Lung (tissue), 12 donors: Measurements from ENCODE around the gene RASGRF2. TPM values are rescaled to one million over a fixed set of nuclear protein-coding genes. Genes with fewer than 3 reads are reported as not detected.

Source experiments
- ATAC-seq: fragments of 200-7000 bp; cut with Tn5 transposase; one replicate; pipeline ENCODE4 v1.9.1; 2020; ENCODE audit warnings: moderate number of reproducible peaks; ENCODE audit not compliant: insufficient read depth, low FRiP score
- DNase-seq, 3 donors: peaks; one replicate each; pipeline ENCODE4 v3.0.0-alpha.2; 2013 to 2017
- H3K27ac ChIP-seq, 2 donors: one replicate each; pipeline ENCODE4 v1.5.1; 2013; ENCODE audit warnings: mild to moderate bottlenecking in 2 of 2, moderate library complexity in 2 of 2, control low read depth in 1 of 2, inconsistent platforms in 1 of 2, low read depth in 1 of 2, low read length in 1 of 2
- H3K27me3 ChIP-seq, 3 donors: one replicate each; pipeline ENCODE4 v1.5.1; 2013; ENCODE audit warnings: low read length in 2 of 3; ENCODE audit not compliant: control insufficient read depth in 3 of 3, insufficient read depth in 3 of 3
- H3K36me3 ChIP-seq, 4 donors: one replicate each; pipeline ENCODE4 v1.5.1; 2013; ENCODE audit warnings: low read length in 4 of 4, mild to moderate bottlenecking in 1 of 4, moderate library complexity in 1 of 4; ENCODE audit not compliant: control insufficient read depth in 4 of 4, insufficient read depth in 4 of 4
- H3K4me1 ChIP-seq, 5 donors: one replicate each; pipeline ENCODE4 v1.5.1; 2013; ENCODE audit warnings: low read length in 5 of 5, mild to moderate bottlenecking in 2 of 5, moderate library complexity in 1 of 5; ENCODE audit not compliant: control insufficient read depth in 5 of 5, insufficient read depth in 5 of 5
- H3K4me3 ChIP-seq: one replicate; pipeline ENCODE4 v1.5.1; 2013; ENCODE audit warnings: mild to moderate bottlenecking, control low read depth, moderate library complexity
- H3K9ac ChIP-seq, 2 donors: one replicate each; pipeline ENCODE4 v1.5.1; 2013; ENCODE audit warnings: low read length in 2 of 2, control low read depth in 1 of 2; ENCODE audit not compliant: insufficient read depth in 1 of 2
- H3K9me3 ChIP-seq, 4 donors: one replicate each; pipeline ENCODE4 v1.5.1; 2013; ENCODE audit warnings: low read length in 3 of 4, mild to moderate bottlenecking in 1 of 4, moderate library complexity in 1 of 4; ENCODE audit not compliant: control insufficient read depth in 4 of 4, insufficient read depth in 3 of 4
- WGBS, 2 donors: extraction: QIAGEN DNeasy Blood & Tissue Kit; methylation state at CpG; one replicate each; pipeline ENCODE4 v1.1.7; 2013; 5-methylcytosine and 5-hydroxymethylcytosine counted together
- polyA plus RNA-seq, 2 donors: library from polyadenylated mRNA; stranded (reverse); fragments of 200-250 nt; gene quantifications; one replicate each; pipeline ENCODE4 v1.2.1, GENCODE V29; 2013
- total RNA-seq, 2 donors: library from RNA; depleted of rRNA in 1 of 2; stranded (reverse); fragments of >200 nt in 1 of 2; gene quantifications; one replicate each; pipeline ENCODE4 v1.2.1, GENCODE V29; 2014 to 2021
- TF ChIP-seq, protein P1 (sequence below): IDR thresholded peaks from 2 replicates; pipeline ENCODE4 v1.5.1; 2012; ENCODE audit warnings: mild to moderate bottlenecking; ENCODE audit errors: control extremely low read depth, extremely low read depth
- donor health status: control.
- donor health status: control.
- donor health status: Bipolar disorder and iron deficiency.
- donor health status: healthy.
- donor health status: DM: yes; HTN: yes; CAD: no.

The RASGRF2 gene
- total and polyA plus RNA-seq, 4 donors = 1.0 to 12.0 (median 2.7) TPM

DNA sequence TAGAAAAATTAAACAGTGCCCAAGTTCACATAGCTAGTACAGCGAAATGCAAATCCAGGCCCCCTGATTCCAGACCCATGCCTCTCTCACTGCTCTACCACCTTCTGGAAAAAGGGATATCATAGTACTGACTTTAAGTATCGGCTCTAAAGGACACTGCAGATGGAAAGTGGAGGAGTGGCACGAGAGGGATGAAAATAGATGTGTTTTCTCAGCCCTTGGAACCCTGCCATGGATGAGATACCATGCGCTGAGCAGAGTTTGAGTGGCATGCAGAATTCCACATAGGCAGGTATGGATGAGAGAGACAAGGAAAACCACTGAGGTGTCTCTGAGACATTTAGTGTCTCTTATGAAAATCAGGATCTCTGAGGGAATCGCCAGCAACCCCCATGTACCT, 291.8 kb downstream of the RASGRF2 start:
- no peak overlapping the region for H3K4me3 ChIP-seq
- peaks cover 0 to 2% (median 0%) of the 10 kb centered on the region in 4 donors for H3K9me3 ChIP-seq
- WGBS, 2 donors = 73% methylated on average over 5 of the region's 5 CpGs
- H3K27me3 ChIP-seq = no peaks in the 10 kb centered on the region
- peaks cover 0 to 24% (median 0%) of the 10 kb centered on the region in 5 donors for H3K4me1 ChIP-seq
- H3K9ac ChIP-seq = no peak overlapping the region
- no peak overlapping the region for H3K27ac ChIP-seq
- ATAC-seq = no peak
- peaks cover 0 to 19% (median 6%) of the 10 kb centered on the region in 4 donors for H3K36me3 ChIP-seq
- TF ChIP-seq, protein P1, sequence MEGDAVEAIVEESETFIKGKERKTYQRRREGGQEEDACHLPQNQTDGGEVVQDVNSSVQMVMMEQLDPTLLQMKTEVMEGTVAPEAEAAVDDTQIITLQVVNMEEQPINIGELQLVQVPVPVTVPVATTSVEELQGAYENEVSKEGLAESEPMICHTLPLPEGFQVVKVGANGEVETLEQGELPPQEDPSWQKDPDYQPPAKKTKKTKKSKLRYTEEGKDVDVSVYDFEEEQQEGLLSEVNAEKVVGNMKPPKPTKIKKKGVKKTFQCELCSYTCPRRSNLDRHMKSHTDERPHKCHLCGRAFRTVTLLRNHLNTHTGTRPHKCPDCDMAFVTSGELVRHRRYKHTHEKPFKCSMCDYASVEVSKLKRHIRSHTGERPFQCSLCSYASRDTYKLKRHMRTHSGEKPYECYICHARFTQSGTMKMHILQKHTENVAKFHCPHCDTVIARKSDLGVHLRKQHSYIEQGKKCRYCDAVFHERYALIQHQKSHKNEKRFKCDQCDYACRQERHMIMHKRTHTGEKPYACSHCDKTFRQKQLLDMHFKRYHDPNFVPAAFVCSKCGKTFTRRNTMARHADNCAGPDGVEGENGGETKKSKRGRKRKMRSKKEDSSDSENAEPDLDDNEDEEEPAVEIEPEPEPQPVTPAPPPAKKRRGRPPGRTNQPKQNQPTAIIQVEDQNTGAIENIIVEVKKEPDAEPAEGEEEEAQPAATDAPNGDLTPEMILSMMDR = no peak
- DNase-seq = no peak

DNA sequence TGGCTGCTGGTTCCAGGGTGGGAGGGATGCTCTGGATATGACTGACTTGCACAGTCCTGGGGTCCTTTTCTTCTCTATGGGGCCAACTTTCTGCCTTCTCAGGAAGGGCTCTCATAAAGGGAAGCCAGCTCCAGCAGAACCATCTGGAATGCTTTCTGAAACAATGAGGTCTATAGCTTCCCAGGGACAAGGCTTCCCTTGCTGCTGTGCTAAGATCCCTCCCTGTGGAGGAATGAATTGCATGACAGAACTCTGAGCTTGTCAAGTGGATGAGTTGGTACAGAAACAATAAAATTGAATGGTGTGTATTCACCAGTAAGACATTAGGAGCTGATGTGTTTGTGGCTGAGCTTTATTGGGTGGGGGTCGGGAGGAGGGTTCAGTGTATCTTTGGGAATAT, 292.7 kb downstream of the RASGRF2 start:
- ATAC-seq = no peak
- TF ChIP-seq, protein P1 = no peak
- Histone ChIP-seq H3K4me3 (no peak overlapping the region), H3K9ac (no peak overlapping the region), H3K27ac (no peak overlapping the region), H3K4me1 (peaks cover 0 to 18% (median 0%) of the 10 kb centered on the region in 5 donors), H3K36me3 (peaks cover 0 to 22% (median 6%) of the 10 kb centered on the region in 4 donors), H3K9me3 (peaks cover 0 to 2% (median 0%) of the 10 kb centered on the region in 4 donors), H3K27me3 (no peaks in the 10 kb centered on the region)
- DNase-seq = no peak
- 100% methylated on average over 1 of the region's 1 CpG for WGBS, 2 donors

DNA sequence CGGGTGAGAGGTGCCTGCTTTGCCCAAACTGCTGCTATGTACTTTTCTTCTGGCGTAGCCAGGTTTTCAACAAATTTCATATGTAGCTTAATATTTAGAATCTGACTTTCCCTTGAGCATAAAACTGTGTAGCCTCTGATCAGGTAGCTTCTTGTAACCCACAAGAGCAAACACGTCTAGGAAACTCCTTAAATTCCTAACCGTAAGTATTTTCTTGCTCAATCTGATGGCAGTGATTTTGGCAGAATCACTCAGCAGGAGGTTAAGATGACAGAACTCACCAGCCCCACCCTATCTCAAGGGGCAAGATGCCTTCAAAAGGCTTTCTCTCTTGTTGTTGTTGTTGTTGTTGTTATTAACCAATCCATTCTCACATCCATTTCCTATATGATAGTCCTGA, 293.7 kb downstream of the RASGRF2 start:
- Histone ChIP-seq H3K9me3 (peaks cover 0 to 2% (median 0%) of the 10 kb centered on the region in 4 donors), H3K27me3 (no peaks in the 10 kb centered on the region), H3K36me3 (peaks cover 0 to 29% (median 6%) of the 10 kb centered on the region in 4 donors), H3K4me3 (no peak overlapping the region), H3K9ac (no peak overlapping the region), H3K4me1 (peaks cover 0 to 13% (median 0%) of the 10 kb centered on the region in 5 donors), H3K27ac (no peak overlapping the region)
- ATAC-seq = no peak
- TF ChIP-seq, protein P1 = no peak
- WGBS, 2 donors = 74 to 86% methylated on average over 4 of the region's 4 CpGs
- DNase-seq = no peak
